ENCODE data around the gene KCTD16. TPM values are rescaled to one million over a fixed set of nuclear protein-coding genes. Genes with fewer than 3 reads are reported as not detected.

Gene KCTD16
- polyA plus RNA-seq, 1 donor from 2014 or later = not detected

DNA sequence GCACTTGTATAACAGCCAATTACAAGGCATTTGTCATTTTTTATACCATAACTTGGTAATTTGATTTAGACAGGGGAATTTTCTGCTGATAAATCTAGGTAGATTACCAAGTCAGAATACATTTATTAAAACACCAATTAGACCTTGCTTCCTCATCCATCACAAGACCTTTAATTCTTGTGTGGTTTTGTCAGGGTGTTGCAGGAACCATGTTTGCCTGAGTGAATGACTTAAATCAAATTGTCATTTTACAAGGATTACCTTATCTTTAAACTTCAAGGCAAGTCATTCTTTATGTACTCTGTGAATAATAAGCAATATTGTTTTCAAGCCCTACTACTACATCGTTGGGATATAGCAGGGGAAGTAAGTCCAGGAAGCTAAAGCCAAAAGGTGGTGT lies 257.7 kb downstream of the KCTD16 start:
- H3K36me3 Mint-ChIP-seq = no peaks in the 10 kb centered on the region
- H3K27me3 Mint-ChIP-seq = no peaks in the 10 kb centered on the region
- H3K4me3 Mint-ChIP-seq = no peak overlapping the region
- no peak overlapping the region for H3K27ac Mint-ChIP-seq
- H3K4me1 Mint-ChIP-seq = no peaks in the 10 kb centered on the region
- H3K9me3 Mint-ChIP-seq = peaks cover 0 to 3% (median 1%) of the 10 kb centered on the region in 3 donors

DNA sequence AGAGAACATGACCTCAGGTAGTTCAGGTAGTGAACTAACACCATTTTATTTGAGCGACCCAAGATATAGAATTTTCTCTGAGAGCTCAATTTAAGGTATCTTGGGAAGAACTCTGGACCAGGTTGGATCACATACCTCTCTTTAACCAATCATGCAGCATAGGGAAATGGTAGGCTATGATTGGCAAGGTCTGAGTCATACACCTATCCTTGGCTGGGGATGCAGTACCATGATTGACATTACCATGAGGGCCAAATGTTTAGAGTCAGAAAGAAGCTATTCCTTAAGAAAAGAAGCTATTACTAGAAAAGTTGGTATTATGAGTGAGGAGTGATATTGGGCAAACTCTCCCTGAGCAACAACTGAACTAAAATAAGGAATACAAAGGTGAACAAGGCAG lies 258.7 kb downstream of the KCTD16 start:
- no peak overlapping the region for H3K4me3 Mint-ChIP-seq
- peaks cover 0 to 3% (median 0%) of the 10 kb centered on the region in 3 donors for H3K9me3 Mint-ChIP-seq
- no peak overlapping the region for H3K27ac Mint-ChIP-seq
- H3K27me3 Mint-ChIP-seq = no peaks in the 10 kb centered on the region
- no peaks in the 10 kb centered on the region for H3K4me1 Mint-ChIP-seq
- no peaks in the 10 kb centered on the region for H3K36me3 Mint-ChIP-seq

DNA sequence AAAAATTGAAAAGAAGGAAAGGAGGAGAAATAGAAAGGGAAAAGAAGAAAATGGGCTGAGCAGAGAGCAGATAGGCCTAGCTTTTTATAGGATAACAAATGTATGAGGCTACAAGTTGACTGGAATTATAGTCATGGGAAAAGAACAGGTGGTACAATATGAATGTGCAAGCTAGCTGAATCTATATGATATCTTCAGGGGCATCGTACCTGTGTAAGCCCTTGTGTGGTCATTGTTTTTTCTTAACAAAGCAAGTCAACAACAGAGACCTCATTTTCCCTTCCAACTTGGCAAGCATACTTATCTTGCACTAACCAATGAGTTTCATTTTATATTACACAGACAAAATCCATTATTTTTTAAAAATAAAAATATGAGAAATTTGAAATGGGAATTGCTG lies 259.2 kb downstream of the KCTD16 start:
- H3K4me3 Mint-ChIP-seq = no peak overlapping the region

GRCh38 chr5:144433140-144433822 lies 262.6 kb downstream of the KCTD16 start:
- H3K27me3 Mint-ChIP-seq = no peaks in the 10 kb centered on the region
- H3K4me1 Mint-ChIP-seq = no peaks in the 10 kb centered on the region
- H3K27ac Mint-ChIP-seq = no peak overlapping the region
- no peak overlapping the region for H3K4me3 Mint-ChIP-seq
- no peaks in the 10 kb centered on the region for H3K36me3 Mint-ChIP-seq
- H3K9me3 Mint-ChIP-seq = peaks cover 0 to 8% (median 0%) of the 10 kb centered on the region in 3 donors

More for the DNA sequence above, 259.2 kb downstream of the KCTD16 start:
- peaks cover 0 to 3% (median 0%) of the 10 kb centered on the region in 3 donors for H3K9me3 Mint-ChIP-seq
- no peaks in the 10 kb centered on the region for H3K36me3 Mint-ChIP-seq
- no peaks in the 10 kb centered on the region for H3K4me1 Mint-ChIP-seq
- H3K27me3 Mint-ChIP-seq = no peaks in the 10 kb centered on the region
- no peak overlapping the region for H3K27ac Mint-ChIP-seq

DNA sequence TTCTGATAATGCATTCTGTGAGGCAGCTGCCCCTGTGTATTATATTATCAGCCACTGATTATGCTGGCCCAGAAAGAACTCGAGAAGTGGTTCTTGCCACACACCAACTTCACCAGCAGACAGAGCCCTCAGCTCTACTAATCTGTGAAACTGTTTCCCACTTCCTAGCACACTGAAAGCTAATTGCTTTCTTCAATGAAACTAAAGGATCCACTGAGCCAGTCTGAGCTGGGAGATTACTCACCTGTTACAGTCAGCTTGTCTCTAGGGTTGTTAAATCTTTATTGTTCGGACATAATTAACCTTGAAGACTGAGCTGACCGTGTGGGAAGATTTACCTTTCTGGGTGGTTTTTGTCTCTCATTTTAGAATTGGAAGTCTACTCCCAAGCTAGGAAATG lies 263.2 kb downstream of the KCTD16 start:
- Mint-ChIP-seq H3K4me3 (no peak overlapping the region), H3K27ac (no peak overlapping the region), H3K9me3 (peaks cover 0 to 4% (median 0%) of the 10 kb centered on the region in 3 donors), H3K36me3 (no peaks in the 10 kb centered on the region), H3K4me1 (no peaks in the 10 kb centered on the region), H3K27me3 (no peaks in the 10 kb centered on the region)

GRCh38 chr5:144436007-144436406 lies 265.3 kb downstream of the KCTD16 start:
- Mint-ChIP-seq H3K4me3 (no peak overlapping the region), H3K9me3 (peaks cover 3 to 13% (median 3%) of the 10 kb centered on the region in 3 donors), H3K36me3 (peaks cover 2% of the 10 kb centered on the region), H3K4me1 (no peaks in the 10 kb centered on the region), H3K27me3 (no peaks in the 10 kb centered on the region), H3K27ac (no peak overlapping the region)

DNA sequence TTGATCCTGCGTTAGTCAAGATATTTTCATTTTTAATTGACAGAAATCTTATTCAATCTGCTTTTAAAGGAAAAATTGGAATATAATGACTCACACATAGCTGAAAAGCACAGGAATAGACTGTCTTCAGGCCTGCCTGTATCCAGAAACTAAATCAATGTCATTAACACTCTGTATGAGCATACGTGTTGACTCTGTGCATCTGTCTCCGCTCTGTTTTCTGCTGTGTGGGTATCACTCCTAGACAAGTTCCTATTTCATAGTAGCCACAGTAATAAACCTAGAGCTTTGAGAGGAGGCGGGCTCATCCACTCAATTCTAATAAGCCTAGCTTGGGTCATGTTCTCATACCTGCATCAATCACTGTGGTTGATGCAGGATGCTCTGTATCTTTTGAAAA lies 267.6 kb downstream of the KCTD16 start:
- Mint-ChIP-seq H3K36me3 (peaks cover 2% of the 10 kb centered on the region), H3K27me3 (no peaks in the 10 kb centered on the region), H3K4me3 (no peak overlapping the region), H3K27ac (no peak overlapping the region), H3K9me3 (peaks cover 6 to 23% (median 10%) of the 10 kb centered on the region in 3 donors), H3K4me1 (no peaks in the 10 kb centered on the region)

- Mint-ChIP-seq H3K9me3 (peaks cover 0 to 13% (median 3%) of the 10 kb centered on the region in 3 donors), H3K27me3 (no peaks in the 10 kb centered on the region), H3K36me3 (no peaks in the 10 kb centered on the region), H3K27ac (no peak overlapping the region), H3K4me3 (no peak overlapping the region), H3K4me1 (no peaks in the 10 kb centered on the region)
These were observed 277.8 kb downstream of the KCTD16 start for GRCh38 chr5:144448457-144448856.

DNA sequence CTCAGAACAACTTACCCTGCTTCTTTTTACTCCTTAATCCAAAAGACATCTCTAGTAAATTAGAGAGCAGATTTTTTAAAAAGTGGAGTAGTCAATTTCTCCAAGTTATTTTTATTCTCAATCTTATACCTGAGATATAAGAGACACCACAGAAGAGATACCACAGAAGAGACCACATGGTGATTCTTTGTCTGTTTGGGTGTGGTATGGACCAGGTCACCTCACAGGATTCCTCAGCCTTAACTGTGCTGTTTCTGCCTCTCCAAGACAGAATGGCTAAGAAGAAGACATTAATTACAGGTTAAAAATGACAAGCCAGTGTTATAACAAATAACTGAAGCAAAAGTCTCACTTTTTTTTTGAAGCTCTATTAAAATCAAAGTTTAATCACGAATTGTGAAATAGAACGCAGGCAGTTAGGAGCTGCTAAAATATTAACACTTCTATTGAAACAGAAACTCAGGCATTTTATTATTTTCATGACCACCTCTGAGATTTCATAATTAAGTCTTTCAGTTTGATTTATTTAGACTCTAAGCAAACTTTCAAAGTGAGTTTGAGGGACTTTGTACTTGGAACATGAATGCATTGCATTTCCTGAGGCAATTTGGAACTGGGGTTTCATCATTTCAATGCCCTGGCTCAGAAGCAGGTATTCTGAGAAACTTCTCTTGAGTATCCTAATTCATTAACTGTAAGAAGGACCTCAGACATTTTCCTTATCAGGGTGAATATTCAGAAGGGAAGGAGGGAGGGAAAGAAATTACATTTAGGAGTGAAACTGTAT lies 280.7 kb downstream of the KCTD16 start:
- Mint-ChIP-seq H3K9me3 (peaks cover 0 to 6% (median 0%) of the 10 kb centered on the region in 3 donors), H3K36me3 (no peaks in the 10 kb centered on the region), H3K4me1 (no peaks in the 10 kb centered on the region), H3K4me3 (no peak overlapping the region), H3K27me3 (no peaks in the 10 kb centered on the region), H3K27ac (no peak overlapping the region)

DNA sequence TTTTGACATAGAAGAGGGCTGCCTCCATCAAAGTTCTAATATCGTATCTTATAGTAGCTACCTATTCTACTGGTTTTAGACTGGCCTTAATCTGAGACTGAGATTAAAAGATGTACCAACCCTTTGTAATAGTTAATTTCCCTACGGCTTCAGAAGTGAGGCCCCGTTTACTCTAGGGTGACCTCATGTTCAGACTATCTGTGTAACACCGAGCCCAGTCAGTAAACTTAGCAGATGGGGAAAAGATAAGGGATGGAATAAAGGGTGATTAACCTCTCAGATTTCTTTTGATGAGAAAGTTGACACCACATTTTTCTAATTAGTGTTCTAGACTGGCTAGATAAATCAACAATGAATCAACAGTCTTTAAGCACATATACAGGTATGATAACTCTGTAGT lies 283.1 kb downstream of the KCTD16 start:
- Mint-ChIP-seq H3K36me3 (no peaks in the 10 kb centered on the region), H3K27ac (no peak overlapping the region), H3K4me1 (no peaks in the 10 kb centered on the region), H3K9me3 (peaks cover 0 to 2% (median 0%) of the 10 kb centered on the region in 3 donors), H3K4me3 (no peak overlapping the region), H3K27me3 (no peaks in the 10 kb centered on the region)

DNA sequence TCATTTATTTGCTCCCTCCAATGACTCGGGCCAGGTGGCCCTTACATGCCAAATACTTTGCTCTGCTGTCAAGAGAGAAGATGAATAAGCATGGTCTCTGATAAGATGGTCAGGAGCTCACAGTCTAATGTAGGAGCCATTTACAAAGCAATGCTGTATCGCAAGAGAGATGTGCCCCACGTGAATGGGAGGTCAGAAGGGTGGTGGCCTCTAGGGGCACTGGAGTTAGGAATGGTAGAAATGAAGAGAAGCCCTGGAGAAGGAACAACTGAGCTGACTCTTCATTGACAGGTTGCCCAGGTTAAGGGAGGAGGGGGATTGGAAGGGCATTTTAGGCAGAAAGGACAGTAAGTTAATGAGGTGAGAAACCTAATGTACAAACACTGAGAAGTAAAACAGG lies 286.5 kb downstream of the KCTD16 start:
- no peaks in the 10 kb centered on the region for H3K36me3 Mint-ChIP-seq
- H3K4me3 Mint-ChIP-seq = no peak overlapping the region
- no peaks in the 10 kb centered on the region for H3K4me1 Mint-ChIP-seq
- no peaks in the 10 kb centered on the region for H3K27me3 Mint-ChIP-seq
- H3K9me3 Mint-ChIP-seq = peaks cover 0 to 4% (median 4%) of the 10 kb centered on the region in 3 donors
- no peak overlapping the region for H3K27ac Mint-ChIP-seq

- H3K9me3 Mint-ChIP-seq = peaks cover 0 to 4% (median 4%) of the 10 kb centered on the region in 3 donors
These were observed 287.5 kb downstream of the KCTD16 start for GRCh38 chr5:144458216-144458615.

GRCh38 chr5:144460600-144460999 lies 289.9 kb downstream of the KCTD16 start:
- Mint-ChIP-seq H3K27me3 (no peaks in the 10 kb centered on the region), H3K4me1 (peaks cover 0 to 1% (median 0%) of the 10 kb centered on the region in 3 donors), H3K4me3 (no peak overlapping the region), H3K36me3 (no peaks in the 10 kb centered on the region), H3K27ac (no peak overlapping the region), H3K9me3 (peaks cover 0 to 7% (median 4%) of the 10 kb centered on the region in 3 donors)

More at GRCh38 chr5:144458216-144458615, 287.5 kb downstream of the KCTD16 start:
- no peaks in the 10 kb centered on the region for H3K27me3 Mint-ChIP-seq
- H3K4me1 Mint-ChIP-seq = no peaks in the 10 kb centered on the region
- no peak overlapping the region for H3K27ac Mint-ChIP-seq
- no peak overlapping the region for H3K4me3 Mint-ChIP-seq
- H3K36me3 Mint-ChIP-seq = no peaks in the 10 kb centered on the region

- Mint-ChIP-seq H3K27ac (no peak overlapping the region), H3K4me3 (no peak overlapping the region), H3K27me3 (no peaks in the 10 kb centered on the region), H3K9me3 (peaks cover 0 to 7% (median 2%) of the 10 kb centered on the region in 3 donors), H3K36me3 (no peaks in the 10 kb centered on the region), H3K4me1 (peaks cover 0 to 1% (median 0%) of the 10 kb centered on the region in 3 donors)
These were observed 291.9 kb downstream of the KCTD16 start for GRCh38 chr5:144462577-144462976.

DNA sequence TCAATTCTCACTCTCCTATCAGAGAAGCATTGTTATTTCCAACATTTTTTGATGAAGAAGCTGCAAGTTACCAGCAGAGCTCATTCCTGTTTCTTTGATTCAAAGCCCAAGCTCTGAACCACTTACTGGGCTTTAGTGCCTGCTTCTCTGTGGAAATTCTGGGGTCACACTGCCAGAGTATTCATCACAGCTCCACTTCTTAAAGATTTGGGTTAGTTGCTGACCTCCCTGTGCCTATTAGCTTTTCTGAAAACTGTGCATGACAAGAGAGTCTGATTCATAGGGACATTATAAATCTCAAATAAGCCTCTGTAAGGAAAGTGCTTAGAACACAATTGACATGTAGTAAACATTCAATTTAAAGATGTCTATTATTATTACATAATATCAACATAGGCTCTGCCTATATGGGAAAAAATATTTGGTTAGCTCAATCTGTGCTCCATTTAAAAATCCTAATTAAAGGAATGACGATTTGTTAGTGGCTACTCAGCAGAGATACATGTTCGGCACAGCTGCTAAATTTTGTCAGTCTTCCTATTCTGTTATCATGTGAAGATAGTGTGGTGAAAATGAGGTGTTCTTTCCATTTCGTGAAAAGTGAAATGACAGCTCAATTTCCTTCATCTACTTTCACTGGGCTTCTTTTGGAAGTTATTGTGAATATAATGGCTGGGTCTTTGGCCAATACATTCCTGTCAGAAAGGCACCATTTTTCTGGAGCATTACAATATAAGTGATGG lies 293.0 kb downstream of the KCTD16 start:
- H3K36me3 Mint-ChIP-seq = no peaks in the 10 kb centered on the region
- H3K27me3 Mint-ChIP-seq = no peaks in the 10 kb centered on the region
- no peak overlapping the region for H3K27ac Mint-ChIP-seq
- H3K9me3 Mint-ChIP-seq = peaks cover 0 to 7% (median 2%) of the 10 kb centered on the region in 3 donors
- H3K4me1 Mint-ChIP-seq = peaks cover 0 to 1% (median 0%) of the 10 kb centered on the region in 3 donors
- no peak overlapping the region for H3K4me3 Mint-ChIP-seq

All from IgD-negative memory B cell (primary cell).